Skeletal muscle tissue (tissue), 4 donors: ENCODE results near the gene DMXL2. TPM values are rescaled to one million over a fixed set of nuclear protein-coding genes. Genes with fewer than 3 reads are reported as not detected.
"Not testable (repeated sequence)": the region's sequence is repeated elsewhere in the genome, so short reads cannot be mapped to it uniquely, and the experiment has no call there.

ENCODE experiments used
- H3K27ac ChIP-seq: one replicate; pipeline ENCODE4 v1.7.0; 2013; ENCODE audit warnings: mild to moderate bottlenecking, low read depth, low read length, inconsistent platforms
- H3K27me3 ChIP-seq, 3 donors: one replicate each; pipeline ENCODE4 v1.7.0; 2013; ENCODE audit warnings: low read length in 3 of 3; ENCODE audit not compliant: control insufficient read depth in 3 of 3, insufficient read depth in 3 of 3
- H3K36me3 ChIP-seq, 3 donors: one replicate each; pipeline ENCODE4 v1.7.0; 2013; ENCODE audit warnings: low read length in 3 of 3; ENCODE audit not compliant: control insufficient read depth in 3 of 3, insufficient read depth in 3 of 3
- H3K4me1 ChIP-seq, 3 donors: one replicate each; pipeline ENCODE4 v1.7.0; 2013; ENCODE audit warnings: low read length in 3 of 3, mild to moderate bottlenecking in 3 of 3; ENCODE audit not compliant: control insufficient read depth in 3 of 3, insufficient read depth in 3 of 3
- H3K4me3 ChIP-seq, 3 donors: one replicate each; pipeline ENCODE4 v1.7.0; 2013; ENCODE audit warnings: low read length in 3 of 3
- H3K9ac ChIP-seq, 3 donors: one replicate each; pipeline ENCODE4 v1.7.0; 2013; ENCODE audit warnings: low read length in 3 of 3, mild to moderate bottlenecking in 3 of 3, moderate library complexity in 2 of 3, low read depth in 1 of 3
- H3K9me3 ChIP-seq, 3 donors: one replicate each; pipeline ENCODE4 v1.7.0; 2013; ENCODE audit warnings: low read length in 3 of 3; ENCODE audit not compliant: control insufficient read depth in 3 of 3
- total RNA-seq: library from RNA; depleted of rRNA; stranded (reverse); fragments of >200 nt; gene quantifications from one replicate; pipeline ENCODE4 v1.2.3, GENCODE V29; 2014
- donor health status: Osteomylitis.

DMXL2 gene
- 20.9 TPM for total RNA-seq

DNA sequence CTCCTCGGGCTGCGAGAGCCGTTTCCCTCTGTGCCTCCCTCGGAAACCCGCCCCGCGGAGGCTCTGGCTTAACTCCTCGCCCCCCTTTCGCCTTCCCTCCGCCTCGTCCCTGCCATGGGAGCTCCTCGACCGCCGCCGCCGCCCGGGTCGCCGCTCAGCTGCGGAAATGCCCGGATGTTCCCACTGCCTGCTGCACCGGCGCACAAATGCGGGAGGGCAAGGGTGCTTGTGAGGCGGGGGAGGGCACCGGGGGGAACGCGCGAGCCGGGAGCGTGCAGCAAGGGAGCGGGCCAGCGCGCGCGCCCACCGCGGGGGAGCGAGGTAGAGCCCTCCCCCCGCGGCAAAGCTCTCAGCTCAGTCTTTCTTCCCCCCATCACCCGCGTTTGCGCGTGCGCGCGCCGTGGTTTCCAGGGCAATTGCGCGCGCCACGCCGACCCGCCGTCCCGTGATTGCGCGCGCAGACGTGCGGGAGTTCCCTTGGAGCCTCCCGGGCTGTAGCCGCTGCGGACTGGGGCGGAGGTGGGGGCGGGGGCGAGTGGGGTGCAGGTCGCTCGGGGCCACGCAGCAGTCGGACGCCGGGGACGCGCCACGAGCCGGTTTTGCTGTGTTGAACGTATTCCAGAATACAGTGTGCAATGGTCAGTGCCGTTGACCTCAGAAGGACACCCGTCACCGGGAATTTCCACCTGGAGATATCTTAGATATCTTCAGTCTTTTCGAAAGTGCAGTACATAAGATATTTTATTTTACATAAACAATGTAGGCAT is at the start of gene DMXL2:
DMXL2 (minus strand) TSS at position 168 of the 767 bp plus-strand sequence. CDS start 226 bp downstream, outside the sequence.
- Histone ChIP-seq H3K9ac (peak within 1 kb of the TSS; percentile 74 to 82 (median 81)), H3K27me3 (no peaks in the 10 kb centered on the region), H3K4me1 (peaks cover 3 to 15% (median 7%) of the 10 kb centered on the region in 3 donors), H3K27ac (peak within 1 kb of the TSS; percentile 75), H3K4me3 (peak within 1 kb of the TSS; percentile 84 to 87 (median 85)), H3K9me3 (no peaks in the 10 kb centered on the region), H3K36me3 (no peaks in the 10 kb centered on the region)

DNA sequence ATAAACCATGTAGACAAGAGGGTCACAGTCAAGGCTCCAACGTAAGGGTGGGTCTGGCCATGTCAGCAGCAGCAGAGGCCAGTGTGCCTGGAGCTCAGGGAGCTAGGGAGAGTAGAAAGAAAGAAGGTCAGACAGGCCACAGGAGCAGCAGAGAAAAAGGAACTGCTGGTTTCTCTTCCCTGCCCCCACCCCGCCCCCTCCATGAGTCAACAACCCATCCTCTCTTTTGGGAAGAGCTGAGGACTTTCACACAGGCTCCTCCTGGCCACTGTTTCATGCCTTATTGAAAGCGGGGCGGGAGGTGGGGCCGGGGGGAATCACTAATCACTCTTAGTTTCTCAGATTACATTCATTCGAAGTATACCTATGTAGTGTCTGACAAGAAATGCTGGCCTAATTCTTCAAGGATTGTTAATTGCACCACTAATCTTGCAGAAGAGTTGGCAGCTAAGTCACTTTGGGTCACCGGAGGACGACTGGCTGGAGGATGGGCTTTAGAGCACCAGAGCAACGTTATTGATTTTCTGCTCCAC is 49.6 kb upstream of the DMXL2 start:
- Histone ChIP-seq H3K9ac (no peak overlapping the region), H3K9me3 (no peaks in the 10 kb centered on the region), H3K27ac (no peak overlapping the region), H3K4me3 (no peak overlapping the region), H3K27me3 (peaks cover 0 to 3% (median 2%) of the 10 kb centered on the region in 3 donors), H3K4me1 (no peaks in the 10 kb centered on the region), H3K36me3 (no peaks in the 10 kb centered on the region)

DNA sequence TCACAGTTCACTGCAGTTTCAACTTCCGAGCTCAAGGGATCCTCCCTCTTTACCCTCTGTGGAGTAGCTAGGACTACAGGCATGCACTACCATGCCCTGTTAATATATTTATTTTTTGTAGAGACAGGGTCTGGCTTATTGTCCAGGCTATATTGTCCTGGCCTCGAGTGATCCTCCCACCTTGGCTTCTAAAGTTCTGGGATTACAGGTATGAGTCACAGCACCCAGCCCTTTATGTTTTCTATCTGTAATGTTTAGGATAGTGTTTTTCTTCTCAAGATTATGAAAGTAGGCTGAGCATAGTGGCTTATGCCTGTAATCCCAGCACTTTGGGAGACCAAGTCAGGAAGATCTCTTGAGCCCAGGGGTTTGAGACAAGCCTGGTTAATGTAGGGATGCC is 46.8 kb upstream of the DMXL2 start:
- no peak overlapping the region for H3K4me3 ChIP-seq
- H3K4me1 ChIP-seq = no peaks in the 10 kb centered on the region
- no peaks in the 10 kb centered on the region for H3K9me3 ChIP-seq
- no peaks in the 10 kb centered on the region for H3K36me3 ChIP-seq
- H3K9ac ChIP-seq = no peak overlapping the region
- no peak overlapping the region for H3K27ac ChIP-seq
- H3K27me3 ChIP-seq = peaks cover 0 to 3% (median 2%) of the 10 kb centered on the region in 3 donors

DNA sequence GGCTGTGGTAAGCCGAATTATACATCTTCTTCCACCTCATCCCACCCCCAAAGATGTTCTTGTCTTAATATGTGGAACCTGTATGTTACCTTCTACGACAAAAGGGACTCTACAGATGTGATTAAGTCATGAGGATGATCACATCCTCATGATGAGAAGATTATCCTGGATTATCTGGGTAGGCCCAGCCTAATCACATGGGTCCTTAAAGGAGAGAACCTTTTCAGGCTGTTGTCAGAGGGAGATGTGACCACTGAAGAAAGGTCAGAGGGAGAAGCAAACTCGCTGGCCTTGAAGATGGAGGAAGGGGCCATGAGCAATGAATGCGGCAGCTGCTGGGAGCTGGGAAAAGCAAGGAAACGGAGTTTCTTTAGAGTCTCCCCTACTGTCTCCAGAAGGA is 45.9 kb upstream of the DMXL2 start:
- H3K9me3 ChIP-seq = no peaks in the 10 kb centered on the region
- no peak overlapping the region for H3K27ac ChIP-seq
- no peak overlapping the region for H3K9ac ChIP-seq
- H3K4me3 ChIP-seq = no peak overlapping the region
- H3K36me3 ChIP-seq = no peaks in the 10 kb centered on the region
- no peaks in the 10 kb centered on the region for H3K4me1 ChIP-seq
- peaks cover 0 to 3% (median 2%) of the 10 kb centered on the region in 3 donors for H3K27me3 ChIP-seq

DNA sequence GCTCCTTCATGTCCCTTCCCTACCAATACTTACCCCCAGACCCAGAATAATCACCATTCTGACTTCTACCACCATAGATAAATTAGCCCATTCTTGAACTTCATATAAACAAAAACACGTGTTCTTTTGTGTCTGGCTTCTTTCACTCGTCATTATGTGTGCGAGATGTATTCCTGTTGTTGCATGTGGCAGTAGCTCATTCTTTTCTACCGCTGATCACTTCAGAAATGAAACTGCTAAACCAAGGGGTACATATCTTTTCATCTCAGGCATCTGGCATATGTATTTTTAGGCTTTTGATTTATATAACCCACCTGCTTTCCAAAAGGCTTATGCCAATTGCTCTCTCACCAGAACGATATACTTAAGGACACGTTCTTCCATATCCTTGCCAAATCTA is 44.9 kb upstream of the DMXL2 start:
- Histone ChIP-seq H3K27ac (no peak overlapping the region), H3K9ac (no peak overlapping the region), H3K4me1 (no peaks in the 10 kb centered on the region), H3K27me3 (peaks cover 0 to 3% (median 2%) of the 10 kb centered on the region in 3 donors), H3K4me3 (no peak overlapping the region), H3K36me3 (no peaks in the 10 kb centered on the region), H3K9me3 (no peaks in the 10 kb centered on the region)

GRCh38 chr15:51661072-51661471 is 38.5 kb upstream of the DMXL2 start:
- Histone ChIP-seq H3K9ac (no peak overlapping the region), H3K4me1 (no peaks in the 10 kb centered on the region), H3K4me3 (no peak overlapping the region), H3K36me3 (no peaks in the 10 kb centered on the region), H3K27me3 (no peaks in the 10 kb centered on the region), H3K27ac (no peak overlapping the region), H3K9me3 (no peaks in the 10 kb centered on the region)

DNA sequence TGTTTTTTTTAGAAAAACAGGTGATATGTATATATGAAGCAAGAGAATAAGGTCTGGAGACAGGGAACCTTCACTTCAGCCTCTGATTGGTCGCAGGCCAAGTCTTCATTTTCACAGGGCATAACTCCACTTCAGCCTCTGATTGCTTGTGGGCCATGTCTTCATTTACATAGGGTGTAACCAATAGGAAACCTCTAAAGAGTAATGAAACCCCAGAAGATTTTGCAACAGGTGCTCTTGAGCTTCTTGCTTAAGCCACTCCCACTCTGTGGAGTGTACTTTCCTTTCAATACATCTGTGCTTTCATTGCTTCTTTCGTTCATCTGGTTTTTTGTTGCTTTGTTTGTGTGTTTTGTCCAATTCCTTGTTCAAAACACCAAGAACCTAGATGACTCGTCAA is 36.1 kb upstream of the DMXL2 start:
- no peak overlapping the region for H3K9ac ChIP-seq
- H3K4me3 ChIP-seq = no peak overlapping the region
- H3K4me1 ChIP-seq = no peaks in the 10 kb centered on the region
- no peaks in the 10 kb centered on the region for H3K27me3 ChIP-seq
- H3K9me3 ChIP-seq = no peaks in the 10 kb centered on the region
- no peak overlapping the region for H3K27ac ChIP-seq
- no peaks in the 10 kb centered on the region for H3K36me3 ChIP-seq

DNA sequence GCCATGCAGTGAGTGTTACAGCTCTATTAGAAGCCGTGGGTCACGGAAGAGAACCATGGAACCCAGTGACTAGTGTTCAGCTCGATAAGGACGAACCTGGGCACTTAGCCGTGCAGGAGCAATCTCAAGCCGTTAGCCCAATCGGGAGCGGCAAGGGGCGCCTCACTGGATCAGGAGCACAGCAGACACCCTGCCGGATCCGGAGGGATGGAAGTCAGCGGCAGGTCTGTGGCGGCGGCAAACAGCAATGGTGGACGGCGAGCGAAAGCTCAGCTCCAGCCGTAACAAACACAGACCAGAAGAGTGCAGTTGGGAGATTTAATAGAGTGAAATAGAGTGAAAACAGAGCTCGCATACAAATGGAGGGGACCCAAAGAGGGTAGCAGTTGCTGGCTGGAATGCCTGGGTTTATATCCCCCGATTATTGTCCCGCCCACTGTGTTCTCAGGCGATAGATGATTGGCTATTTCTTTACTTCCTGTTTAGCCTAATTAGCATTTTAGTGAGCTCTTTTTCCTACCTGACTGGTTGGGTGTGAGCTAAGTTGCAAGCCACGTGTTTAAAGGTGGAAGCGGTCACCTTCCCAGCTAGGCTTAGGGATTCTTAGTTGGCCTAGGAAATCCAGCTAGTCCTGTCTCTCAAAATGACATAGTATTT is 33.0 kb upstream of the DMXL2 start:
- not testable (repeated sequence) for H3K4me1 ChIP-seq, H3K27me3 ChIP-seq, H3K4me3 ChIP-seq, H3K27ac ChIP-seq, H3K36me3 ChIP-seq, H3K9me3 ChIP-seq, H3K9ac ChIP-seq

GRCh38 chr15:51652084-51652668 is 29.6 kb upstream of the DMXL2 start:
- Histone ChIP-seq H3K27ac (no peak overlapping the region), H3K4me1 (no peaks in the 10 kb centered on the region), H3K9ac (no peak overlapping the region), H3K9me3 (no peaks in the 10 kb centered on the region), H3K4me3 (no peak overlapping the region), H3K27me3 (no peaks in the 10 kb centered on the region), H3K36me3 (no peaks in the 10 kb centered on the region)
